ENCODE measurements around the gene ACSM3. TPM values are rescaled to one million over a fixed set of nuclear protein-coding genes. Genes with fewer than 3 reads are reported as not detected.
"Not testable (repeated sequence)": the region's sequence is repeated elsewhere in the genome, so short reads cannot be mapped to it uniquely, and the experiment has no call there.

ACSM3 gene
- total RNA-seq, 5 donors from 2014 or later (not counting 1 experiment from before 2014, with no cell fraction given), result 6.4 to 9.2 (median 8.9) TPM

DNA sequence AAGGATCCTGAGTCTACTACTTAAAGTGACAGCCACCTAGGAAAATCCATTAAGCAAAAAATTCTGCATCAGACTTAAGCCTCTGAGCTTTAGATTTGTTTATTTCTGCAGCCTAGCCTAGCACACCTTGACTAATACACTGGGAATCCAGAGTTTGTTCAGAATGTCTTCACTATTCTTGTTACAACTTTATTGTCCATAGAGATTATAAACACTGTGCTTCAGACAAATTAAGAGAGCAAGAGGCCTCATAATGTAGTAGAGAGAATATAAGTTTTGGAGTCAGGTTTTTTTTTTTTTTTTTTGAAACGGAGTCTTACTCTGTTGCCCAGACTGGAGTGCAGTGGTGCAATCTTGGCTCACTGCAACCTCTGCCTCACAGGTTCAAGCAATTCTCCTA lies 13.3 kb upstream of the ACSM3 start:
- ChIA-PET CTCF (no interaction called here), POLR2A (no interaction called here)
- Mint-ChIP-seq H3K27ac (no peak overlapping the region), H3K36me3 (peaks cover 12% of the 10 kb centered on the region), H3K27me3 (peaks cover 0 to 7% of the 10 kb centered on the region in 2 donors), H3K4me1 (no peaks in the 10 kb centered on the region), H3K9me3 (peaks cover 6 to 24% (median 16%) of the 10 kb centered on the region in 3 donors), H3K4me3 (no peak overlapping the region)
- DNase-seq, result no peak
- Histone ChIP-seq H3K27me3 (replicated peaks in 1 of 2; ENCODE audit: control insufficient read depth in 2 of 2, extremely low read depth in 1 of 2, insufficient read depth in 2 of 2, low read length in 1 of 2) (no peaks in the 10 kb centered on the region), H3K9me3 (no peaks in the 10 kb centered on the region), H3K27ac (ENCODE audit: low read length) (no peak overlapping the region), H3K36me3 (ENCODE audit: control insufficient read depth in 2 of 2, extremely low read depth in 1 of 2, insufficient read depth in 1 of 2, low read length in 1 of 2) (no peaks in the 10 kb centered on the region), H3K4me1 (ENCODE audit: control insufficient read depth in 1 of 2, extremely low read depth in 1 of 2, insufficient read depth in 2 of 2, low read length in 2 of 2) (no peaks in the 10 kb centered on the region), H3K4me3 (ENCODE audit: control insufficient read depth in 1 of 2, extremely low read depth in 1 of 2, low read length in 1 of 2) (no peak overlapping the region)
- no peak for ATAC-seq (replicated peaks in 1 of 4)
- no CpG with 5 or more reads among the region's 1 CpG for whole genome bisulfite sequencing (ENCODE audit: insufficient coverage)

DNA sequence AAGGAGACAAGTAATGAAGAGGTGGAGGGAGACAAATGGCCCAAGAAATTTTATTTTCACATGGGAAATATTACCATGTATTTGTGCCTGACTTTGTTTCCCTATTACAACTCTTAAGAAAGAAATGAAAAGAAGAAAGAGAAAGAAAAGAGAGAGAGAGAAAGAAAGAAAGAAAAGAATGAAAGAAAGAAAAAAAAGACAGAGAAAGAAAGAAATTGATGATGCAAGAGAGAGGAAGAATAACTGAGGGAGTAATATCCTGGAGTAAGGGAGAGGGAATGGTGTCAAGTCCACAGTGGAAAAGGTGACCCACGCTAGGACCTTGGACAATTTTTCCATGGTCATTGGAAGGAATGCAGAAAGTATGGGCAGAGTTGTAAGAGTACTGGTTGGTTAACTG lies 10.1 kb upstream of the ACSM3 start:
- H3K27ac ChIP-seq (ENCODE audit: low read length), result no peak overlapping the region
- ATAC-seq (replicated peaks in 1 of 4), result no peak
- ChIA-PET CTCF (no interaction called here), POLR2A (no interaction called here)
- H3K9me3 Mint-ChIP-seq, result peaks cover 0 to 8% (median 5%) of the 10 kb centered on the region in 3 donors
- no peak for DNase-seq
- no peak overlapping the region for H3K4me3 ChIP-seq (ENCODE audit: control insufficient read depth in 1 of 2, extremely low read depth in 1 of 2, low read length in 1 of 2)
- no peak overlapping the region for H3K27ac Mint-ChIP-seq
- H3K4me1 Mint-ChIP-seq, result no peaks in the 10 kb centered on the region
- no peak overlapping the region for H3K4me3 Mint-ChIP-seq
- no peaks in the 10 kb centered on the region for H3K9me3 ChIP-seq
- 100% methylated on average over 1 of the region's 1 CpG for WGBS (ENCODE audit: insufficient coverage)
- peaks cover 3% of the 10 kb centered on the region for H3K36me3 Mint-ChIP-seq
- H3K27me3 Mint-ChIP-seq, result peaks cover 0 to 7% of the 10 kb centered on the region in 2 donors
- H3K27me3 ChIP-seq (replicated peaks in 1 of 2; ENCODE audit: control insufficient read depth in 2 of 2, extremely low read depth in 1 of 2, insufficient read depth in 2 of 2, low read length in 1 of 2), result no peaks in the 10 kb centered on the region
- no peaks in the 10 kb centered on the region for H3K36me3 ChIP-seq (ENCODE audit: control insufficient read depth in 2 of 2, extremely low read depth in 1 of 2, insufficient read depth in 1 of 2, low read length in 1 of 2)
- H3K4me1 ChIP-seq (ENCODE audit: control insufficient read depth in 1 of 2, extremely low read depth in 1 of 2, insufficient read depth in 2 of 2, low read length in 2 of 2), result no peaks in the 10 kb centered on the region

DNA sequence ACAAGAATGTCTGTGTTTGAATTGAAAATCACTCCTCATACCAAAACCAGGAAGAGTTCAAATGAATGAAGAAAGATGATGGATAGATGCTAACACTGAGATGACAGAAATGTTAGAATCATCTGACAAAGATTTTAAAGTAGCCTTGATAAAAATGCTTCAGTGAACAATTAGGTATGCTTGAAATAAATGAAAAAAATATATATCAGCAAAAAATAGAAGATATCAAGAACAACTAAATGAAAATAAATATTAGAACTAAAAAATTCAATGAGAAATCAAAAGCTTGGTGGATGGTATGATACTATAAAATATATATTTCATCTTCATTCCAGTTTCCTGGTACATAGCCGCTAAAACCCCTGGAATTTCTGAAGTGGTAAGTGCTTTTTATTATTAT lies 8.6 kb upstream of the ACSM3 start:
- ChIA-PET CTCF (interaction anchor here in 1 of 2 donors (0.8 kb wide), 1 partner anchor 1636 kb away, joined by 3 read pairs; no protein-coding TSS in a partner anchor), POLR2A (no interaction called here)
- peaks cover 0 to 15% (median 7%) of the 10 kb centered on the region in 3 donors for H3K9me3 Mint-ChIP-seq
- Histone ChIP-seq H3K9me3 (no peaks in the 10 kb centered on the region), H3K36me3 (ENCODE audit: control insufficient read depth in 2 of 2, extremely low read depth in 1 of 2, insufficient read depth in 1 of 2, low read length in 1 of 2) (no peaks in the 10 kb centered on the region), H3K4me3 (ENCODE audit: control insufficient read depth in 1 of 2, extremely low read depth in 1 of 2, low read length in 1 of 2) (no peak overlapping the region), H3K4me1 (ENCODE audit: control insufficient read depth in 1 of 2, extremely low read depth in 1 of 2, insufficient read depth in 2 of 2, low read length in 2 of 2) (no peaks in the 10 kb centered on the region), H3K27me3 (replicated peaks in 1 of 2; ENCODE audit: control insufficient read depth in 2 of 2, extremely low read depth in 1 of 2, insufficient read depth in 2 of 2, low read length in 1 of 2) (no peaks in the 10 kb centered on the region), H3K27ac (ENCODE audit: low read length) (no peak overlapping the region)
- no peak for DNase-seq
- ATAC-seq (replicated peaks in 1 of 4), result no peak
- H3K36me3 Mint-ChIP-seq, result peaks cover 13% of the 10 kb centered on the region
- H3K4me3 Mint-ChIP-seq, result no peak overlapping the region
- no peaks in the 10 kb centered on the region for H3K4me1 Mint-ChIP-seq
- no peak overlapping the region for H3K27ac Mint-ChIP-seq
- peaks cover 0 to 7% of the 10 kb centered on the region in 2 donors for H3K27me3 Mint-ChIP-seq
- WGBS (ENCODE audit: insufficient coverage), result no CpG with 5 or more reads among the region's 1 CpG

DNA sequence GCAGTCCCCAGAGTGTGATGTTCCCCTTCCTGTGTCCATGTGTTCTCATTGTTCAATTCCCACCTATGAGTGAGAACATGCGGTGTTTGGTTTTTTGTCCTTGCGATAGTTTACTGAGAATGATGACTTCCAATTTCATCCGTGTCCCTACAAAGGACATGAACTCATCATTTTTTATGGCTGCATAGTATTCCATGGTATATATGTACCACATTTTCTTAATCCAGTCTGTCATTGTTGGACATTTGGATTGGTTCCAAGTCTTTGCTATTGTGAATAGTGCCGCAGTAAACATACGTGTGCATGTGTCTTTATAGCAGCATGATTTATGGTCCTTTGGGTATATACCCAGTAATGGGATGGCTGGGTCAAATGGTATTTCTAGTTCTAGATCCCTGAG lies 8.0 kb upstream of the ACSM3 start:
- H3K27me3 Mint-ChIP-seq; ATAC-seq (replicated peaks in 1 of 4); H3K4me1 Mint-ChIP-seq; POLR2A ChIA-PET; H3K27me3 ChIP-seq (replicated peaks in 1 of 2; ENCODE audit: control insufficient read depth in 2 of 2, extremely low read depth in 1 of 2, insufficient read depth in 2 of 2, low read length in 1 of 2); H3K4me3 ChIP-seq (ENCODE audit: control insufficient read depth in 1 of 2, extremely low read depth in 1 of 2, low read length in 1 of 2); CTCF ChIA-PET; H3K27ac ChIP-seq (ENCODE audit: low read length); H3K9me3 ChIP-seq; DNase-seq; H3K4me1 ChIP-seq (ENCODE audit: control insufficient read depth in 1 of 2, extremely low read depth in 1 of 2, insufficient read depth in 2 of 2, low read length in 2 of 2); H3K4me3 Mint-ChIP-seq; H3K27ac Mint-ChIP-seq; H3K36me3 ChIP-seq (ENCODE audit: control insufficient read depth in 2 of 2, extremely low read depth in 1 of 2, insufficient read depth in 1 of 2, low read length in 1 of 2): not testable (repeated sequence)
- WGBS (ENCODE audit: insufficient coverage), result no CpG with 5 or more reads among the region's 5 CpGs
- Mint-ChIP-seq H3K36me3 (peaks cover 19% of the 10 kb centered on the region), H3K9me3 (peaks cover 0 to 17% (median 7%) of the 10 kb centered on the region in 3 donors)

DNA sequence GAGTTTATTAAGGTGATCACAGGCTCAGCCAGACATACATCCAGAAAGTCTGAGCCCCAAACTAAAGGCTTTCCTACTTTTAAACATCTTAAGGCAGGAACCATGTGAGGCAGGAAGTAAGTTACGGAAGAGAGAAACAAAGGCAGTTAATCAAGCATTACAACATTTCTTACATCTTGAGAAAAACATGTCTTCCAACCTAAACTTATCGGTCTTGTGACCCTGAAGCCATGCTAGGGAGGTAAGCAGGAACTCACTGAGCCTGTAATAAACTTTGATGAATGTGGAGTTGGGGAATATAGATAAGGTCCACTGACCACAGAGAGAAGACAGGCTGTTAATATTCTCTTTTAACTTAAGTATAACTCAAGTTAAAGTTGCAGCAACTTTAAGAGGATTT lies 3.5 kb upstream of the ACSM3 start:
- DNase-seq (no peak), ATAC-seq (replicated peaks in 1 of 4) (no peak)
- POLR2A ChIA-PET, result no interaction called here
- Mint-ChIP-seq H3K9me3 (peaks cover 0 to 9% (median 2%) of the 10 kb centered on the region in 3 donors), H3K4me1 (peaks cover 30 to 44% (median 31%) of the 10 kb centered on the region in 3 donors), H3K27ac (no peak overlapping the region), H3K27me3 (no peaks in the 10 kb centered on the region), H3K36me3 (peaks cover 22% of the 10 kb centered on the region), H3K4me3 (no peak overlapping the region)
- Histone ChIP-seq H3K4me3 (ENCODE audit: control insufficient read depth in 1 of 2, extremely low read depth in 1 of 2, low read length in 1 of 2) (no peak overlapping the region), H3K9me3 (no peaks in the 10 kb centered on the region), H3K36me3 (ENCODE audit: control insufficient read depth in 2 of 2, extremely low read depth in 1 of 2, insufficient read depth in 1 of 2, low read length in 1 of 2) (no peaks in the 10 kb centered on the region), H3K27me3 (replicated peaks in 1 of 2; ENCODE audit: control insufficient read depth in 2 of 2, extremely low read depth in 1 of 2, insufficient read depth in 2 of 2, low read length in 1 of 2) (no peaks in the 10 kb centered on the region), H3K4me1 (ENCODE audit: control insufficient read depth in 1 of 2, extremely low read depth in 1 of 2, insufficient read depth in 2 of 2, low read length in 2 of 2) (peaks cover 0 to 6% of the 10 kb centered on the region in 2 experiments), H3K27ac (ENCODE audit: low read length) (no peak overlapping the region)
- no CpG with 5 or more reads among the region's 2 CpGs for WGBS (ENCODE audit: insufficient coverage)
- CTCF ChIA-PET, result no interaction called here

DNA sequence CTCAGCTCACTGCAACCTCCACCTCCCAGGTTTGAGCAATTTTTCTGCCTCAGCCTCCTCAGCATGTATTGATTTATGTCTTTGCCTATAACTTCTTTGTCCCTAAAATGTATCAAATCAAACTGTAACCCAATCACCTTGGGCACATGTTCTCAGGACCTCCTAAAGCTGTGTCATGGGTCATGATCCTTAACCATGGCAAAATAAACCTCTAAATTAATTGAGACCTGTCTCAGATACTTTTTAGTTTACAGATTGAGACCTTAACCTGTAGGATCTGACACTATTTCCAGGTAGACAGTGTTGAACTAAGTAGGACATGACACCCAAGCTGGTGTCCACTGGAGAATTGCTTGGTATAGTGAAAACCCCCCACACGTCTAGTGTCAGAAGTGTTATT lies 2.6 kb upstream of the ACSM3 start:
- Histone ChIP-seq H3K27me3 (replicated peaks in 1 of 2; ENCODE audit: control insufficient read depth in 2 of 2, extremely low read depth in 1 of 2, insufficient read depth in 2 of 2, low read length in 1 of 2) (no peaks in the 10 kb centered on the region), H3K4me3 (ENCODE audit: control insufficient read depth in 1 of 2, extremely low read depth in 1 of 2, low read length in 1 of 2) (no peak overlapping the region), H3K36me3 (ENCODE audit: control insufficient read depth in 2 of 2, extremely low read depth in 1 of 2, insufficient read depth in 1 of 2, low read length in 1 of 2) (no peaks in the 10 kb centered on the region), H3K4me1 (ENCODE audit: control insufficient read depth in 1 of 2, extremely low read depth in 1 of 2, insufficient read depth in 2 of 2, low read length in 2 of 2) (peaks cover 0 to 6% of the 10 kb centered on the region in 2 experiments), H3K27ac (ENCODE audit: low read length) (no peak overlapping the region), H3K9me3 (no peaks in the 10 kb centered on the region)
- DNase-seq (no peak), ATAC-seq (replicated peaks in 1 of 4) (no peak)
- Mint-ChIP-seq H3K4me1 (peaks cover 30 to 44% (median 35%) of the 10 kb centered on the region in 3 donors), H3K4me3 (no peak overlapping the region), H3K27ac (no peak overlapping the region), H3K27me3 (no peaks in the 10 kb centered on the region), H3K36me3 (peaks cover 22% of the 10 kb centered on the region), H3K9me3 (peaks cover 0 to 9% (median 2%) of the 10 kb centered on the region in 3 donors)
- WGBS (ENCODE audit: insufficient coverage), result 100% methylated on average over 1 of the region's 1 CpG
- ChIA-PET POLR2A (no interaction called here), CTCF (interaction anchor here in 1 of 2 donors (0.5 kb wide), 1 partner anchor 793 kb away, joined by 4 read pairs; no protein-coding TSS in a partner anchor)

Measured in T-cell (primary cell).